COLO668 (cell line): ENCODE data around the gene EML3.

Experiments
- DNase-seq: peaks from one replicate; lab custom pipeline; 2025; ENCODE audit not compliant: unreplicated experiment; lab: John Stamatoyannopoulos, UW

EML3 gene

GRCh38 chr11:62553839-62554361, 58.7 kb downstream of the EML3 start:
- no peak for DNase-seq

GRCh38 chr11:62553080-62553838, 59.3 kb downstream of the EML3 start:
- DNase-seq: no peak

GRCh38 chr11:62552485-62553079, 60.0 kb downstream of the EML3 start:
- DNase-seq: no peak
